Stimulated activated CD4-positive, alpha-beta T cell treated with anti-CD3 and anti-CD28 coated beads, TNF-alpha, amount 100 ng/mL, for 1 hour (primary cell): ENCODE results near the gene SRSF12.
A peak's percentile ranks its signal among the peaks of the same experiment; 100 is the strongest.

Experiments used
- DNase-seq, 3 donors: peaks; one replicate each; pipeline ENCODE4 v3.0.0-alpha.2; 2020; ENCODE audit warnings: low read depth in 3 of 3, low spot score in 1 of 3

SRSF12 gene

GRCh38 chr6:89117211-89118108, at the start of gene SRSF12:
SRSF12 (minus strand) TSS chr6:89118071; CDS start chr6:89117887, 184 bp downstream.
- peak in 1 of 3 donors; percentile 17 for DNase-seq

DNA sequence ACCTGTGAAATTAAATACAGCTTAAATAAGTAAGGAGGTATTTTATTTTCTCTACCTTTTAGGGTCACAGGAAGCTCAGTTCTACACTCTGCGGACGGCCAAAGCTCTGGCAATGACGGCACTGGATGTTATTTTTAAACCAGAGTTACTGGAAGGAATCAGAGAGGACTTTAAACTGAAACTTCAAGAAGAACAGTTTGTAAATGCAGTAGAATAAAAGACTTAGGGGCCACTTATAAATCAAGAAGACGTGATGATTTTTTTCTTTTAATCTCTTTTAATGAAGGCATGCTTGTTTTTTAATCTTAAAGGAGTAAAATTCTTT, 44.1 kb upstream of the SRSF12 start:
- no peak for DNase-seq

- DNase-seq, result no peak
Observed at GRCh38 chr6:89161326-89162046, 43.6 kb upstream of the SRSF12 start.

- DNase-seq, result no peak
Observed at GRCh38 chr6:89160331-89161092, 42.6 kb upstream of the SRSF12 start.

DNA sequence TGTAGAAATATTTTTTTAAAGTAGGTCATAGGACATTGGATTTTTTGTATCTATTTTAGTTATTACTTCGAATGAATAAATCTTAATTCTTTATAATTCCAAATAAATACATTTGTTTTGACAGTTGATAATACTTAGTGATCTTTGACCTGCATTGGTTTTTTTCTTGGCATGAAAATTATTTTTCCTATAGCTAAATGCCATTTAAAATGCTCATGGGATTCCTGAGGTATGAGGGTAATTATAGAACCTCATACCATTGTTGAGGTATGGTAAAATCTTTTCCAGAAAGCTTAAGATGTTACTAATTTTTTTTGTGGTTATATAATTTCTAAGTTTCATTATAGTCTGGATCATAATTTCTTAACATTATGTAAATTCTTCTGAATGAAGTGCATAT, 36.3 kb upstream of the SRSF12 start:
- DNase-seq, result no peak

GRCh38 chr6:89148016-89148750, 30.3 kb upstream of the SRSF12 start:
- DNase-seq, result peak in 1 of 3 donors; percentile 7

DNA sequence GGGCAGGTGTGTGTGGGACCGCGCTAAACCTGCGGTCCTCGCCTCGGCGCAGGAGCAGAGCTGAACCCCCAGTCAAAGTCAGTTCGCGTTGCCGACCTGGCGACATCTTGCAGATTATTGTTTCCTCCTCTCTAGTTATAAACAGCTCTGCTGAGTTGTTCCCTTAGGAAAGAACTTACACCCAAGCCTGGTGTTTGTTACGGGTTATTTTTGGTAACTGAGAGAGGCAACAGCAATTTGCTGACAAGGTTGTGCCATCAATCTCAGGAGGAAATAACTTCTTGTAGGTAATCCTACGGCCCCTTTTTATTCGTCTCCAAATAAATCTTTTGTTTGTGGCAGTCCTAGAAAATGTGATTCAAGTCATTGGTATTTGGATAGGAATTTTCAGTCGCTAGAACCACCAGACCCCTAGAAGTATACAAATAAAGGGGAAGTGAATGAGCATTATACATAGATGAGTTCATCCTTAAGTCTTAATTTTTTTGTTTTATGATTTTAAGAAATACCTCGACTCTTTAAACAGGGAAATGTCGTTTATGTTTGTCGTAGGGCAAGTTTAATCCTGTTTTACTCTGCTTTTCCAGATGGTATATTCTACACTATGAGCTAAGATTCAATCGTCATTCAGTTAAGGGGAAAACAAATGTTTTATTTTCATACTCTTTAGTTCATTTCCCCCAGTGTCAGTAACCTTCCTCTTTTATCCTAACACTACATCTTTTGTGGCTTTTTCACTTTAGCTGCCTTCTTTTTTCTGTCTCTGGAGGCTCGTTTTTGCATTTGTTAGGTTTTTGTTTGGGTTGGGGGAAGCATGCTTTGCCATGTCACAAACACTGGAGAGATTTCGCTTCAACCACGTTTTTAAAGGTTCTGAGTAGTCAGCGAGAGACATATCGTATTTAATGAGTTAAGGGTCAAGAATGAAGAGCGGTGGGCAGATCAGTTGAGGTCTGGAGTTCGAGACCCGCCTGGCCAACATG, 29.1 kb upstream of the SRSF12 start:
- DNase-seq, result no peak

DNA sequence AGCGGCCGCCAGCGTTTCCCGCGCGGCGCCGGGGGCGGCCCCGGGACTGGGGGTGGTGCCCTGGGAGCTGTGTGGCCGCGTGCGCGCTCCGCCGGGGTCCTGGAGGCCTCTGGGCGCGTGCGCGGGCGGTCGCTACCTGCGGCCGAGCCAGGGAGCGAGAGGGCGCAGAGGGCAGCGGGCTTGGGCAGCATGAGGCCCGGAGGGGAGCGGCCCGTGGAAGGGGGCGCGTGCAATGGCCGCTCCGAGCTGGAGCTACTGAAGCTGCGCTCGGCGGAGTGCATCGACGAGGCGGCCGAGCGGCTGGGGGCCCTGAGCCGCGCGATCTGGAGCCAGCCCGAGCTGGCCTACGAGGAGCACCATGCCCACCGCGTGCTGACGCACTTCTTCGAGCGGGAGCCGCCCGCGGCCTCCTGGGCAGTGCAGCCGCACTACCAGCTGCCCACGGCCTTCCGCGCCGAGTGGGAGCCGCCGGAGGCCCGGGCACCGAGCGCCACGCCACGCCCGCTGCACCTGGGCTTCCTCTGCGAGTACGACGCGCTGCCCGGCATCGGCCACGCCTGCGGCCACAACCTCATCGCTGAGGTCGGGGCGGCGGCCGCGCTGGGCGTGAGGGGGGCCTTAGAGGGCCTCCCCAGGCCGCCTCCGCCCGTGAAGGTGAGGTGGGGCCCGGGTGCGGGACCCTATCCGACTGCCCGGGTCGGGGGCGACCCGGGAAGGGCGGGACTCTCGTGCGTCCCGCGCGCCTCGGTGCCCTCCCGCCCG, 28.3 kb upstream of the SRSF12 start, which contains the start of gene PM20D2:
TSS of gene PM20D2 (plus strand) at position 100 of the 762 bp plus-strand sequence. CDS start at position 190, 90 bp downstream.
- DNase-seq, result peak in 2 of 3 donors; percentile 39 to 55

GRCh38 chr6:89145091-89145955, 27.5 kb upstream of the SRSF12 start:
- no peak for DNase-seq

GRCh38 chr6:89144354-89144906, 26.6 kb upstream of the SRSF12 start:
- no peak for DNase-seq

GRCh38 chr6:89140347-89141156, 22.7 kb upstream of the SRSF12 start:
- no peak for DNase-seq

- DNase-seq, result no peak
Observed at GRCh38 chr6:89139509-89140346, 21.9 kb upstream of the SRSF12 start.

DNA sequence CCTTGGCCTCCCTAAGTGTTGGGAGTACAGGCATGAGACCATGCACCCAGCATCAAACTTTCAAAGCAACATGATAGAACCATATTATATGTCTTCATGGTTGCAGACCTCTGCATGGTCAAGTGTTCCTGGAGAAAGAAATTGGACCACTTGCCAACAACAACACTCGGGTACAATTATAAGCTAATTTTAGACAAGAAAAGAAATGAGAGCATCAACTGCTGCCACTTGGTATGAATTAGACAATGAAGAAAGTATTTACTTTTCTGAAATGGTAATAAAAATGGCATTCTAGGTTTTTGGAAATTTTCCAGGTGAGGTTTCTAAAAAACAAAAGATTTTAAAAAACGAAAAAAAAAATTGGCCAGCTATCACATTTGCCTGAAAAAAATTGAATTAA, 20.3 kb upstream of the SRSF12 start:
- DNase-seq, result no peak

DNA sequence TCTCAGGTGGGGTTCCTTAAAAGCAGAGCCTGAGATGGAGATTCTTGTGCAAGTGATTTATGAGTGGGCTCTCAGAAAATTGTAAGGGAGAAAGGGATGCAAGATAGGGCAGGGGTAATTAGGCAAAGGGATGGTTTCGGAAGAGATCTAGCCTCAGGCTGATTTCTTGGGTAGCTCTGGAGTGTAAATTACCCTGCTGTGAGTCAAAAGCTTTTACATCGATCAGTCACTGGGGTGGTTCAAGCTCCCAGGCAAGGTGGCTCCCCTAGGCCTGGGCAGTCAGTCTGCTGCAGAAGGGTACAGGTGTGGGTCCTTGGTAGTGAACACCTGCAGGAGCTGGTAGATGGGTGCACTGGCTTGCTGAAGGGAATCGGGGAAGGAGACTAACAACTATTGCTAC, 16.9 kb upstream of the SRSF12 start:
- no peak for DNase-seq

DNA sequence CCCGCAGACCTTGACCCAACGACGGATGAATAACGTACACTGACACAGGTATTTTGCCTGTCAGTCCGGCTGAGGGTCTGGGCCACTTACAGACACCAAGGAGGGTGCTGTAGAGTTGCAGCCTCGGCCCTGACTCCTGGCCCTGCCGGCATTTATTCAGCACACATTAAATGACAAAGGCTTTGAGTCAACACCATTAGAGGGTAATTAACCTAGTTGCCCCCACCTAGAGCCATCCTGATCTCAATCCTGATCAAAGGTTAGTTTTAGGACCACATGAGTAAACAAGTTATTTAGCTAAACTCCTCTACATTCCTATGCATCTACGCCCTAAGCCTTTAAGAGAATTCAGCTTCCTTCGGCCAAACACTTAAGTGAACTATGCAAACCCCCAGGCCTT, 16.1 kb upstream of the SRSF12 start:
- no peak for DNase-seq

DNA sequence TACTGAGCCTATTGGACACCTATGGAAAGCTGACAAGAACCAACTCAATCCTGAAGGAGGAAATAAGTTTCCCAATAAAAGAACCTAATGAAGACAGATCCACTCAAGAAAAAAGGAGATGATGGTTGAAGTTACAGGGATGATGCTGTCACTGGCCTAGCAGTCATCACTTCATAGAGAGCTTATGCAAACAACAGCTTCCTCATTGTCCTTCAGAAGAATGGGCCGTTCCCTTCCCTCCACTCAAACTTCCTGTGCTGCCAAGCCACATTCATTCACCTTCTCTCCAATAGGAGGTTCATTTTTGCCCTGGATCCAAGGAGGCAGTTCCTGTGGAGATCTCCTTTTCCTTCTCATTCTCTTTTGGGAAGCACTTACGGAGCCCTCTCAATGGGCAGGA, 14.2 kb upstream of the SRSF12 start:
- no peak for DNase-seq
